ENCODE measurements around the gene SH3PXD2A.

The SH3PXD2A gene

GRCh38 chr10:103580430-103580829, 274.9 kb downstream of the SH3PXD2A start:
- no peak for DNase-seq
- no peak overlapping the region for H3K4me3 ChIP-seq
- H3K36me3 ChIP-seq: no peaks in the 10 kb centered on the region
- H3K9me3 ChIP-seq: no peaks in the 10 kb centered on the region
- peaks cover 0 to 32% (median 17%) of the 10 kb centered on the region in 4 donors for H3K4me1 ChIP-seq
- intact Hi-C loops (cut with DNase I; ENCODE audit: low total_unique reads): no loop called here
- H3K27ac ChIP-seq: peak overlapping the region; percentile 36 to 41
- no peak for TF ChIP-seq CTCF (IDR thresholded peaks at IDR 0.05)
- peaks cover 0 to 11% of the 10 kb centered on the region in 2 donors for H3K27me3 ChIP-seq

GRCh38 chr10:103580011-103580410, 275.4 kb downstream of the SH3PXD2A start:
- TF ChIP-seq CTCF (IDR thresholded peaks at IDR 0.05): no peak
- Histone ChIP-seq H3K27ac (peak overlapping the region; percentile 36 to 41), H3K36me3 (no peaks in the 10 kb centered on the region), H3K4me1 (peaks cover 0 to 32% (median 17%) of the 10 kb centered on the region in 4 donors), H3K9me3 (no peaks in the 10 kb centered on the region), H3K27me3 (peaks cover 0 to 9% of the 10 kb centered on the region in 2 donors), H3K4me3 (no peak overlapping the region)
- intact Hi-C loops (cut with DNase I; ENCODE audit: low total_unique reads): no loop called here
- no peak for DNase-seq

GRCh38 chr10:103578782-103579382, 276.5 kb downstream of the SH3PXD2A start:
- intact Hi-C loops (cut with DNase I; ENCODE audit: low total_unique reads): no loop called here
- no peak for TF ChIP-seq CTCF (IDR thresholded peaks at IDR 0.05)
- Histone ChIP-seq H3K4me1 (peaks cover 0 to 32% (median 13%) of the 10 kb centered on the region in 4 donors), H3K36me3 (no peaks in the 10 kb centered on the region), H3K27ac (no peak overlapping the region), H3K27me3 (peaks cover 0 to 2% of the 10 kb centered on the region in 2 donors), H3K9me3 (no peaks in the 10 kb centered on the region), H3K4me3 (no peak overlapping the region)
- DNase-seq: no peak

GRCh38 chr10:103576862-103577261, 278.5 kb downstream of the SH3PXD2A start:
- intact Hi-C loops (cut with DNase I; ENCODE audit: low total_unique reads): no loop called here
- H3K27me3 ChIP-seq: peaks cover 0 to 11% of the 10 kb centered on the region in 2 donors

GRCh38 chr10:103576076-103576471, 279.3 kb downstream of the SH3PXD2A start:
- H3K27ac ChIP-seq: no peak overlapping the region
- TF ChIP-seq CTCF (IDR thresholded peaks at IDR 0.05): no peak
- no peak overlapping the region for H3K4me3 ChIP-seq
- H3K27me3 ChIP-seq: peaks cover 0 to 18% of the 10 kb centered on the region in 2 donors
- intact Hi-C loops (cut with DNase I; ENCODE audit: low total_unique reads): no loop called here
- H3K4me1 ChIP-seq: peaks cover 0 to 14% (median 8%) of the 10 kb centered on the region in 4 donors
- no peaks in the 10 kb centered on the region for H3K9me3 ChIP-seq
- no peak for DNase-seq
- no peaks in the 10 kb centered on the region for H3K36me3 ChIP-seq

More at GRCh38 chr10:103576862-103577261, 278.5 kb downstream of the SH3PXD2A start:
- Histone ChIP-seq H3K4me1 (peaks cover 0 to 20% (median 8%) of the 10 kb centered on the region in 4 donors), H3K4me3 (no peak overlapping the region), H3K36me3 (no peaks in the 10 kb centered on the region), H3K27ac (no peak overlapping the region), H3K9me3 (no peaks in the 10 kb centered on the region)
- TF ChIP-seq CTCF (IDR thresholded peaks at IDR 0.05): no peak
- no peak for DNase-seq

All from tibial artery (tissue), 4 donors.